NCI-H226 (cell line): Measurements from ENCODE around the gene USP35.

Experiments
- DNase-seq: peaks from one replicate; pipeline ENCODE4 v3.0.0-alpha.2; 2015

The USP35 gene

GRCh38 chr11:78197816-78198215 is 9.1 kb downstream of the USP35 start:
- no peak for DNase-seq

GRCh38 chr11:78199015-78199652 is 10.4 kb downstream of the USP35 start:
- no peak for DNase-seq

- DNase-seq: no peak
These were observed 10.9 kb downstream of the USP35 start for GRCh38 chr11:78199653-78200015.

- DNase-seq: no peak
These were observed 11.3 kb downstream of the USP35 start for GRCh38 chr11:78200061-78200460.

GRCh38 chr11:78200553-78200952 is 11.8 kb downstream of the USP35 start:
- DNase-seq: no peak

GRCh38 chr11:78201096-78201818 is 12.5 kb downstream of the USP35 start:
- DNase-seq: no peak

GRCh38 chr11:78202733-78203167 is 14.0 kb downstream of the USP35 start:
- DNase-seq: no peak

GRCh38 chr11:78203184-78203583 is 14.5 kb downstream of the USP35 start:
- DNase-seq: no peak

GRCh38 chr11:78205256-78205655 is 16.5 kb downstream of the USP35 start:
- DNase-seq: no peak

- no peak for DNase-seq
These were observed 17.0 kb downstream of the USP35 start for GRCh38 chr11:78205691-78206090.

- DNase-seq: peak; percentile 56
These were observed 19.0 kb downstream of the USP35 start for GRCh38 chr11:78207532-78208256.

GRCh38 chr11:78208257-78209165 is 19.8 kb downstream of the USP35 start:
- DNase-seq: peak; percentile 61

- DNase-seq: no peak
These were observed 20.8 kb downstream of the USP35 start for GRCh38 chr11:78209478-78209877.

- DNase-seq: no peak
These were observed 21.4 kb downstream of the USP35 start for GRCh38 chr11:78210000-78210608.

- no peak for DNase-seq
These were observed 22.8 kb downstream of the USP35 start for GRCh38 chr11:78211565-78211964.

GRCh38 chr11:78212586-78213371 is 24.1 kb downstream of the USP35 start:
- peak; percentile 15 for DNase-seq

GRCh38 chr11:78213526-78214330 is 25.0 kb downstream of the USP35 start:
- no peak for DNase-seq

- no peak for DNase-seq
These were observed 25.8 kb downstream of the USP35 start for GRCh38 chr11:78214331-78215194.

GRCh38 chr11:78216021-78216420 is 27.3 kb downstream of the USP35 start:
- DNase-seq: no peak
